Mesothelial cell of epicardium (in vitro differentiated cells): ENCODE measurements around the gene TULP4. TPM values are rescaled to one million over a fixed set of nuclear protein-coding genes. Genes with fewer than 3 reads are reported as not detected.
"Not testable (repeated sequence)": the region's sequence is repeated elsewhere in the genome, so short reads cannot be mapped to it uniquely, and the experiment has no call there.

Experiments
- DNase-seq, 2 experiments: peaks; one replicate each; pipeline ENCODE4 v3.0.0; 2021; ENCODE audit warnings: low spot score in 2 of 2; ENCODE audit not compliant: unreplicated experiment in 2 of 2
- H3K27ac Mint-ChIP-seq: 2 replicates; pipeline ENCODE4 v1.8.0; 2021; ENCODE audit warnings: mixed read lengths
- H3K27me3 Mint-ChIP-seq: 2 replicates; pipeline ENCODE4 v1.8.0; 2021; ENCODE audit warnings: low read depth, mixed read lengths
- H3K36me3 Mint-ChIP-seq: 2 replicates; pipeline ENCODE4 v1.8.0; 2021; ENCODE audit warnings: mixed read lengths
- H3K4me1 Mint-ChIP-seq: 2 replicates; pipeline ENCODE4 v1.8.0; 2021; ENCODE audit warnings: mixed read lengths
- H3K4me3 Mint-ChIP-seq: 2 replicates; pipeline ENCODE4 v1.8.0; 2021; ENCODE audit warnings: mild to moderate bottlenecking, moderate library complexity, mixed read lengths
- H3K9me3 Mint-ChIP-seq: 2 replicates; pipeline ENCODE4 v1.8.0; 2021; ENCODE audit warnings: mixed read lengths
- total RNA-seq: library from RNA; stranded (reverse); gene quantifications from 3 replicates; pipeline ENCODE4 v1.2.1, GENCODE V29; 2021
- TF ChIP-seq, protein P1 (sequence below): fragments of 200-600 bp; sonication (generic); IDR thresholded peaks from one replicate; pipeline ENCODE4 v1.5.0; 2021; ENCODE audit warnings: antibody characterized with exemption; ENCODE audit not compliant: unreplicated experiment

TULP4 gene
- total RNA-seq, 1 donor from 2014 or later = 135 TPM

- H3K27me3 Mint-ChIP-seq = no peaks in the 10 kb centered on the region
- H3K36me3 Mint-ChIP-seq = peaks cover 62% of the 10 kb centered on the region
- H3K4me1 Mint-ChIP-seq = no peaks in the 10 kb centered on the region
- no peak overlapping the region for H3K27ac Mint-ChIP-seq
- no peak overlapping the region for H3K4me3 Mint-ChIP-seq
- TF ChIP-seq, protein P1, sequence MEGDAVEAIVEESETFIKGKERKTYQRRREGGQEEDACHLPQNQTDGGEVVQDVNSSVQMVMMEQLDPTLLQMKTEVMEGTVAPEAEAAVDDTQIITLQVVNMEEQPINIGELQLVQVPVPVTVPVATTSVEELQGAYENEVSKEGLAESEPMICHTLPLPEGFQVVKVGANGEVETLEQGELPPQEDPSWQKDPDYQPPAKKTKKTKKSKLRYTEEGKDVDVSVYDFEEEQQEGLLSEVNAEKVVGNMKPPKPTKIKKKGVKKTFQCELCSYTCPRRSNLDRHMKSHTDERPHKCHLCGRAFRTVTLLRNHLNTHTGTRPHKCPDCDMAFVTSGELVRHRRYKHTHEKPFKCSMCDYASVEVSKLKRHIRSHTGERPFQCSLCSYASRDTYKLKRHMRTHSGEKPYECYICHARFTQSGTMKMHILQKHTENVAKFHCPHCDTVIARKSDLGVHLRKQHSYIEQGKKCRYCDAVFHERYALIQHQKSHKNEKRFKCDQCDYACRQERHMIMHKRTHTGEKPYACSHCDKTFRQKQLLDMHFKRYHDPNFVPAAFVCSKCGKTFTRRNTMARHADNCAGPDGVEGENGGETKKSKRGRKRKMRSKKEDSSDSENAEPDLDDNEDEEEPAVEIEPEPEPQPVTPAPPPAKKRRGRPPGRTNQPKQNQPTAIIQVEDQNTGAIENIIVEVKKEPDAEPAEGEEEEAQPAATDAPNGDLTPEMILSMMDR = no peak
- DNase-seq = no peak
- H3K9me3 Mint-ChIP-seq = peaks cover 43% of the 10 kb centered on the region
Measured at GRCh38 chr6:158338311-158339112, 26.2 kb downstream of the TULP4 start.

DNA sequence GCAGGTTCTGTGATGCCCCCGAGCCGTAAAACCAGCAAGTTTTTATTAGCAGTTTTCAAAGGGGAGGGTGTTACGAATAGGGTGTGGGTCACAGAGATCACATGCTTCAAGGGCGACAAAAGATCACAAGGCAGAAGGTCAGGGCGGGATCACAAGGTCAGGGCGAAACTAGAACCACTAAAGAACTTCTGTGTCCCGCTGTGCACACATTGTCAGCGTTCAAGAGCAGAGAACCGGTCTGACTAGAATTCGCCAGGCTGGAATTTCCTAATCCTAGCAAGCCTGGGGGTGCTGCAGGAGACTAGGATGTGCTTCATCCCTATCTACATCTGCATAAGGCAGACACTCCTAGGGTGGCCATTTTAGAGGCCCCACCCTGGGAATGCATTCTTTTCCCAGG, 26.9 kb downstream of the TULP4 start:
- H3K36me3 Mint-ChIP-seq = peaks cover 62% of the 10 kb centered on the region
- not testable (repeated sequence) for H3K27ac Mint-ChIP-seq, H3K4me3 Mint-ChIP-seq, H3K4me1 Mint-ChIP-seq, H3K27me3 Mint-ChIP-seq, DNase-seq
- H3K9me3 Mint-ChIP-seq = peaks cover 48% of the 10 kb centered on the region

GRCh38 chr6:158340252-158340651, 28.0 kb downstream of the TULP4 start:
- peaks cover 58% of the 10 kb centered on the region for H3K9me3 Mint-ChIP-seq
- no peaks in the 10 kb centered on the region for H3K27me3 Mint-ChIP-seq
- no peak overlapping the region for H3K27ac Mint-ChIP-seq
- no peak for DNase-seq
- TF ChIP-seq, protein P1 = no peak
- no peak overlapping the region for H3K4me3 Mint-ChIP-seq
- peaks cover 73% of the 10 kb centered on the region for H3K36me3 Mint-ChIP-seq
- H3K4me1 Mint-ChIP-seq = no peaks in the 10 kb centered on the region

GRCh38 chr6:158344534-158344933, 32.3 kb downstream of the TULP4 start:
- Mint-ChIP-seq H3K27ac (no peak overlapping the region), H3K4me1 (no peaks in the 10 kb centered on the region), H3K27me3 (no peaks in the 10 kb centered on the region), H3K36me3 (peaks cover 72% of the 10 kb centered on the region), H3K9me3 (peaks cover 67% of the 10 kb centered on the region), H3K4me3 (no peak overlapping the region)
- TF ChIP-seq, protein P1 = no peak
- no peak for DNase-seq

DNA sequence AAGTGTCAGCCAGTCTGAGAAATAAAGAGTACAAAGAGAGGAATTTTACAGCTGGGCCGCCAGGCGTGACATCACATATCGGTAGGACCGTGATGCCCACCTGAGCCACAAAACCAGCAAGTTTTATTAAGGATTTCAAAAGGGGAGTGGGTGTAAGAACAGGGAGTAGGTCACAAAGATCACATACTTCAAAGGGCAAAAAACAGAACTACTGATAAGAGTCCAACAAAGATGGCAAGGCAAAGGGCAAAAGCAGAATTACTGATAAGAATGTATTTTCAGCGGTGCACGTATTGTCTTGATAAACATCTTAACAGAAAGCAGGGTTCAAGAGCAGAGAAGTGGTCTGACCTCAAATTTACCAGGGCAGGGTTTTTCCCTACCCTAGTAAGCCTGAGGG, 33.2 kb downstream of the TULP4 start:
- not testable (repeated sequence) for H3K4me3 Mint-ChIP-seq, H3K27me3 Mint-ChIP-seq, H3K4me1 Mint-ChIP-seq, H3K27ac Mint-ChIP-seq, DNase-seq
- H3K9me3 Mint-ChIP-seq = peaks cover 58% of the 10 kb centered on the region
- H3K36me3 Mint-ChIP-seq = peaks cover 65% of the 10 kb centered on the region

- no peak for DNase-seq
- H3K9me3 Mint-ChIP-seq = peaks cover 43% of the 10 kb centered on the region
- no peaks in the 10 kb centered on the region for H3K4me1 Mint-ChIP-seq
- TF ChIP-seq, protein P1 = no peak
- peaks cover 53% of the 10 kb centered on the region for H3K36me3 Mint-ChIP-seq
- no peak overlapping the region for H3K27ac Mint-ChIP-seq
- no peak overlapping the region for H3K4me3 Mint-ChIP-seq
- no peaks in the 10 kb centered on the region for H3K27me3 Mint-ChIP-seq
Measured at GRCh38 chr6:158347335-158347734, 35.1 kb downstream of the TULP4 start.

- Mint-ChIP-seq H3K36me3 (peaks cover 44% of the 10 kb centered on the region), H3K9me3 (peaks cover 38% of the 10 kb centered on the region)
- H3K4me3 Mint-ChIP-seq, H3K27ac Mint-ChIP-seq, DNase-seq, H3K27me3 Mint-ChIP-seq, H3K4me1 Mint-ChIP-seq: not testable (repeated sequence)
Measured at GRCh38 chr6:158348737-158349504, 36.7 kb downstream of the TULP4 start.

- H3K4me3 Mint-ChIP-seq, H3K27me3 Mint-ChIP-seq, H3K4me1 Mint-ChIP-seq, H3K27ac Mint-ChIP-seq, DNase-seq: not testable (repeated sequence)
- Mint-ChIP-seq H3K36me3 (peaks cover 36% of the 10 kb centered on the region), H3K9me3 (peaks cover 30% of the 10 kb centered on the region)
Measured at GRCh38 chr6:158349505-158350275, 37.4 kb downstream of the TULP4 start.

- H3K9me3 Mint-ChIP-seq = peaks cover 20% of the 10 kb centered on the region
- DNase-seq, H3K27me3 Mint-ChIP-seq, H3K27ac Mint-ChIP-seq, H3K4me1 Mint-ChIP-seq, H3K4me3 Mint-ChIP-seq: not testable (repeated sequence)
- peaks cover 26% of the 10 kb centered on the region for H3K36me3 Mint-ChIP-seq
Measured at GRCh38 chr6:158350731-158351130, 38.5 kb downstream of the TULP4 start.
